K562 (cell line): ENCODE results near the gene CPSF4. TPM values are rescaled to one million over a fixed set of nuclear protein-coding genes. Genes with fewer than 3 reads are reported as not detected.

Experiments used
- ATF7 ChIP-seq: fragments of 450-650 bp; IDR thresholded peaks from 2 replicates; pipeline ENCODE4 v1.7.1; 2014; ENCODE audit warnings: mild to moderate bottlenecking, moderate library complexity
- CTCFL ChIP-seq: IDR thresholded peaks from 2 replicates; pipeline ENCODE4 v1.6.1; 2011; ENCODE audit warnings: borderline replicate concordance, low read depth, mild to moderate bottlenecking, moderate library complexity, low read length; ENCODE audit not compliant: insufficient read depth, poor library complexity, severe bottlenecking
- ELK3 ChIP-seq: fragments of 450-650 bp; formaldehyde crosslinking; IDR thresholded peaks from 2 replicates; pipeline ENCODE4 v1.4.0; 2020; ENCODE audit warnings: mild to moderate bottlenecking
- HDGF ChIP-seq: fragments of 450-650 bp; IDR thresholded peaks from 2 replicates; pipeline ENCODE4 v1.6.1; 2016
- MXI1 ChIP-seq: IDR thresholded peaks from 2 replicates; pipeline ENCODE4 v1.6.1; 2011; ENCODE audit warnings: low read depth, mild to moderate bottlenecking, improper control_type of control experiment, low read length
- NEUROD1 ChIP-seq: fragments of 150-350 bp; IDR thresholded peaks from 2 replicates; pipeline ENCODE4 v1.6.1; 2014; ENCODE audit warnings: borderline replicate concordance, low read length, low read depth; ENCODE audit not compliant: partially characterized antibody
- PHF20 ChIP-seq: fragments of 450-650 bp; IDR thresholded peaks from 2 replicates; pipeline ENCODE4 v1.6.1; 2018; ENCODE audit not compliant: partially characterized antibody
- SMC3 ChIP-seq: conservative IDR thresholded peaks from 2 replicates; pipeline ENCODE4 v1.6.1; 2011; ENCODE audit warnings: low read depth, low read length, improper control_type of control experiment; ENCODE audit not compliant: insufficient read depth
- TFAM ChIP-seq: fragments of 250-450 bp; sonication (Bioruptor Pico); conservative IDR thresholded peaks from 2 replicates; pipeline ENCODE4 v1.5.0; 2021; ENCODE audit warnings: mild to moderate bottlenecking, moderate library complexity
- TSHZ1 ChIP-seq: fragments of 250-450 bp; sonication (Bioruptor Pico); IDR thresholded peaks from 2 replicates; pipeline ENCODE4 v1.4.0; 2020; ENCODE audit warnings: mild to moderate bottlenecking, moderate library complexity
- ZHX1 ChIP-seq: fragments of 150-350 bp; conservative IDR thresholded peaks from 2 replicates; pipeline ENCODE4 v1.6.1; 2014; ENCODE audit warnings: low read length
- ZNF592 ChIP-seq: fragments of 450-650 bp; IDR thresholded peaks from 2 replicates; pipeline ENCODE4 v1.6.1; 2017; ENCODE audit warnings: antibody characterized with exemption, mild to moderate bottlenecking
- polyA plus RNA-seq, 8 experiments: library from polyadenylated mRNA; depleted of rRNA in 4 of 8; stranded (reverse) in 5 of 8; unstranded in 3 of 8; fragments of >200 nt; fragmentation: Nextera tagmentation in 2 of 8; fragmentation: Illumina TruSeq in 1 of 8; extraction: Ambion mirVana in 2 of 8; extraction: Trizol in 1 of 8; gene quantifications; 2 replicates each; pipeline versions ENCODE4 v1.2.1 to v1.2.3, GENCODE V29; 2011 to 2014; ENCODE audit warnings: inconsistent platforms in 1 of 8, missing spikeins in 1 of 8
- total RNA-seq, 7 experiments: library from RNA; depleted of rRNA in 6 of 7; stranded (reverse); fragments of >200 nt in 6 of 7; fragmentation: Illumina TruSeq in 2 of 7; extraction: Trizol in 2 of 7; gene quantifications; 2 replicates each; pipeline versions ENCODE4 v1.2.1 to v1.2.3, GENCODE V29; 2011 to 2021; ENCODE audit warnings: low replicate concordance in 1 of 7

CPSF4 gene
- total and polyA plus RNA-seq, 9 of the 15 experiments (the other 6 are each of a cell fraction or from before 2014, with no cell fraction given), result 16.9 to 118 (median 71.7) TPM

GRCh38 chr7:99504603-99505323 lies 66.0 kb downstream of the CPSF4 start, which contains the start of gene ZKSCAN5 (continued):
- TF ChIP-seq ZHX1 (peak; percentile 82; the same call in 1 of the 2 replicates), NEUROD1 (peak; percentile 64), MXI1 (peak; percentile 6; the same call in 1 of the 2 replicates), ZNF592 (no peak), TSHZ1 (no peak), CTCFL (peak; percentile 8), HDGF (0 out of 2 replicates have a peak, but pooled peaks have one; percentile 73), SMC3 (0 out of 2 replicates have a peak, but pooled peaks have one; percentile 11), ELK3 (CRISPR knock-in tag) (no peak), TFAM (no peak), ATF7 (peak; percentile 82), PHF20 (peak; percentile 83)
